K562 (cell line): Measurements from ENCODE around the gene FGR. TPM values are rescaled to one million over a fixed set of nuclear protein-coding genes. Genes with fewer than 3 reads are reported as not detected.

ENCODE experiments used
- ATAC-seq: fragments of 200-7000 bp; cut with Tn5 transposase; 3 replicates; pipeline ENCODE4 v1.9.1; 2020; ENCODE audit warnings: moderate library complexity
- BruUV-seq: library from RNA; stranded (reverse); fragments of 400-500 nt; replicated peaks from 2 replicates; lab custom pipeline; 2021; lab: Mats Ljungman, UMichigan
- CTCF ChIA-PET: fragments of 300-600 bp; formaldehyde crosslinking; extraction: SDS; loops from one replicate; lab custom pipeline; 2021; ENCODE audit warnings: low intra/inter-chr PET ratio; lab: Yijun Ruan, JAX
- POLR2A ChIA-PET: fragments of 300-600, 350-650 bp; sonication (Branson Sonifier 250); formaldehyde crosslinking; extraction: SDS; loops from one replicate; lab custom pipeline; 2021; ENCODE audit warnings: antibody characterized with exemption, inconsistent platforms; lab: Yijun Ruan, JAX
- DNase-seq, 4 experiments: peaks; one replicate each; pipeline versions ENCODE4 v3.0.0 to v3.0.0-alpha.2; 2011 to 2018; ENCODE audit warnings: low spot score in 3 of 4, mixed read lengths in 3 of 4; ENCODE audit errors: extremely low read depth in 1 of 4
- FAIRE-seq: peaks from 2 replicates; lab custom pipeline; 2011; peaks lifted over from hg19 to GRCh38; lab: Jason Lieb, UNC
- H2AFZ ChIP-seq: 2 replicates; pipeline ENCODE4 v1.6.0; 2011; ENCODE audit warnings: low read depth, low read length, control low read depth, inconsistent platforms
- H3K27ac ChIP-seq: fragments of 200-600 bp; 3 replicates; pipeline ENCODE4 v1.8.0; 2011; ENCODE audit warnings: low read depth, mild to moderate bottlenecking, control low read depth, inconsistent platforms, low read length, moderate library complexity, mixed read lengths; ENCODE audit errors: extremely low read depth
- H3K27me3 ChIP-seq, 2 experiments: fragments of 300-600 bp in 1 of 2; 2 replicates in 1 of 2; 3 replicates in 1 of 2; pipeline versions ENCODE4 v1.6.0 to v1.8.0; 2011; ENCODE audit warnings: inconsistent platforms in 2 of 2, low read length in 2 of 2, mild to moderate bottlenecking in 1 of 2, mixed read lengths in 1 of 2, moderate library complexity in 1 of 2; ENCODE audit not compliant: control insufficient read depth in 2 of 2, insufficient read depth in 2 of 2
- H3K36me3 ChIP-seq: fragments of 300-600 bp; 3 replicates; pipeline ENCODE4 v1.8.0; 2011; ENCODE audit warnings: mild to moderate bottlenecking, low read length, inconsistent platforms; ENCODE audit not compliant: control insufficient read depth, insufficient read depth
- H3K4me1 ChIP-seq, 2 experiments: fragments of 200-600 bp in 1 of 2; replicated peaks in 1 of 2; 2 replicates in 1 of 2; 3 replicates in 1 of 2; pipeline versions ENCODE4 v1.5.1 to v1.8.0; 2011; ENCODE audit warnings: inconsistent platforms in 2 of 2, low read length in 2 of 2, mild to moderate bottlenecking in 1 of 2, mixed read lengths in 1 of 2, moderate library complexity in 1 of 2; ENCODE audit not compliant: control insufficient read depth in 2 of 2, insufficient read depth in 2 of 2
- H3K4me2 ChIP-seq: 2 replicates; pipeline ENCODE4 v1.6.1; 2011; ENCODE audit warnings: low read length, control low read depth, inconsistent platforms, mixed read lengths; ENCODE audit not compliant: insufficient read depth
- H3K4me3 ChIP-seq: fragments of 200-600 bp; sonication (generic), shearing (Covaris generic); 2 replicates; pipeline ENCODE4 v1.5.1; 2016; ENCODE audit warnings: control low read depth, inconsistent platforms
- H3K79me2 ChIP-seq: fragments of 200-600 bp; 3 replicates; pipeline ENCODE4 v1.8.0; 2011; ENCODE audit warnings: low read length, inconsistent platforms; ENCODE audit not compliant: control insufficient read depth, insufficient read depth
- H3K9ac ChIP-seq, 2 experiments: 2 replicates each; pipeline versions ENCODE4 v1.6.0 to v1.6.1; 2011; ENCODE audit warnings: low read depth in 2 of 2, low read length in 2 of 2, control low read depth in 1 of 2, inconsistent platforms in 1 of 2, mild to moderate bottlenecking in 1 of 2, mixed read lengths in 1 of 2; ENCODE audit not compliant: insufficient read depth in 1 of 2
- H3K9me1 ChIP-seq: one replicate; pipeline ENCODE4 v1.6.0; 2011; ENCODE audit warnings: inconsistent platforms, mild to moderate bottlenecking, low read length, moderate library complexity; ENCODE audit not compliant: control insufficient read depth, insufficient read depth
- H3K9me3 ChIP-seq: replicated peaks from 2 replicates; pipeline ENCODE4 v1.5.1; 2011; ENCODE audit warnings: low read depth, low read length, inconsistent platforms; ENCODE audit not compliant: control insufficient read depth, insufficient read depth
- H4K20me1 ChIP-seq: replicated peaks from 2 replicates; pipeline ENCODE4 v1.6.1; 2011; ENCODE audit warnings: low read length, inconsistent platforms, mixed read lengths; ENCODE audit not compliant: control insufficient read depth, insufficient read depth
- BACH1 ChIP-seq: fragments of 200-800 bp; sonication (Bioruptor generic); IDR thresholded peaks from 2 replicates; pipeline ENCODE4 v1.6.1; 2016; ENCODE audit warnings: missing genetic modification characterization, missing compliant biosample characterization
- BHLHE40 ChIP-seq: IDR thresholded peaks from 2 replicates; pipeline ENCODE4 v1.6.1; 2011; ENCODE audit warnings: low read length, improper control_type of control experiment
- E4F1 ChIP-seq: fragments of 250-450 bp; sonication (Bioruptor Pico); IDR thresholded peaks from 2 replicates; pipeline ENCODE4 v1.5.0; 2021; ENCODE audit warnings: mild to moderate bottlenecking, borderline replicate concordance
- EGR1 ChIP-seq: fragments of 450-650 bp; conservative IDR thresholded peaks from 2 replicates; pipeline ENCODE4 v1.6.1; 2017; ENCODE audit warnings: mild to moderate bottlenecking
- ETV1 ChIP-seq: fragments of 450-650 bp; conservative IDR thresholded peaks from 2 replicates; pipeline ENCODE4 v1.6.1; 2016; ENCODE audit warnings: missing genetic modification characterization, control low read depth, low read depth, missing compliant biosample characterization
- FOXK2 ChIP-seq, 2 experiments: fragments of 450-650 bp; IDR thresholded peaks in 1 of 2; conservative IDR thresholded peaks in 1 of 2; 2 replicates each; pipeline ENCODE4 v1.6.1; 2016; ENCODE audit warnings: low read depth in 2 of 2, mild to moderate bottlenecking in 1 of 2
- GATAD2B ChIP-seq: fragments of 450-650 bp; IDR thresholded peaks from 2 replicates; pipeline ENCODE4 v1.6.1; 2017; ENCODE audit warnings: mild to moderate bottlenecking, borderline replicate concordance
- HDAC2 ChIP-seq: fragments of 450-650 bp; IDR thresholded peaks from 2 replicates; pipeline ENCODE4 v1.6.1; 2016; ENCODE audit warnings: mild to moderate bottlenecking
- HDAC3 ChIP-seq: fragments of 450-650 bp; IDR thresholded peaks from 2 replicates; pipeline ENCODE4 v1.6.1; 2018; ENCODE audit warnings: borderline replicate concordance, mild to moderate bottlenecking, moderate library complexity; ENCODE audit not compliant: partially characterized antibody
- KAT2B ChIP-seq: IDR thresholded peaks from one replicate; pipeline ENCODE4 v1.6.1; 2012; ENCODE audit warnings: low read depth, mild to moderate bottlenecking, control low read depth, inconsistent platforms, low read length, moderate library complexity
- MEF2D ChIP-seq: conservative IDR thresholded peaks from 2 replicates; pipeline ENCODE4 v1.6.1; 2016; ENCODE audit warnings: low read depth, missing genetic modification characterization, missing compliant biosample characterization
- MEIS2 ChIP-seq: fragments of 450-650 bp; IDR thresholded peaks from 2 replicates; pipeline ENCODE4 v1.6.1; 2014; ENCODE audit warnings: mild to moderate bottlenecking; ENCODE audit not compliant: partially characterized antibody
- NFXL1 ChIP-seq: fragments of 450-650 bp; formaldehyde crosslinking; IDR thresholded peaks from 2 replicates; pipeline ENCODE4 v1.4.0; 2021; ENCODE audit warnings: mild to moderate bottlenecking
- TEAD1 ChIP-seq, 2 experiments: fragments of 450-650 bp in 1 of 2; sonication (generic) in 1 of 2; formaldehyde crosslinking; IDR thresholded peaks; 2 replicates each; pipeline versions ENCODE4 v1.4.0 to v1.8.0; 2020 to 2022; ENCODE audit warnings: mild to moderate bottlenecking in 2 of 2, missing genetic modification reagents in 1 of 2
- ZNF384 ChIP-seq: IDR thresholded peaks from 2 replicates; pipeline ENCODE4 v1.6.1; 2012; ENCODE audit warnings: low read depth, low read length, improper control_type of control experiment
- ZNF584 ChIP-seq: fragments of 200-800 bp; sonication (Bioruptor generic); IDR thresholded peaks from 2 replicates; pipeline ENCODE4 v1.6.1; 2016; ENCODE audit warnings: low read depth, mild to moderate bottlenecking, missing genetic modification characterization, missing compliant biosample characterization
- WGBS: fragments of 100-300 bp; shearing (Covaris generic); methylation state at CpG from one replicate; pipeline ENCODE4 v1.1.6; 2016; ENCODE audit warnings: low coverage, mixed read lengths; ENCODE audit not compliant: insufficient coverage; ENCODE audit errors: missing lambda C conversion rate; 5-methylcytosine and 5-hydroxymethylcytosine counted together
- in situ Hi-C: fragments of 300-500 bp; cut with MboI; formaldehyde crosslinking; loops from 4 replicates; pipeline ENCODE4 v1.15.0; 2018; ENCODE audit warnings: inconsistent platforms, mixed read lengths
- intact Hi-C: fragments of 100-400 bp; cut with micrococcal nuclease; formaldehyde crosslinking; loops from 2 replicates; pipeline ENCODE4 v1.14.2; 2022
- polyA plus RNA-seq, 8 experiments: library from polyadenylated mRNA; depleted of rRNA in 4 of 8; stranded (reverse) in 5 of 8; unstranded in 3 of 8; fragments of >200 nt; fragmentation: Nextera tagmentation in 2 of 8; fragmentation: Illumina TruSeq in 1 of 8; extraction: Ambion mirVana in 2 of 8; extraction: Trizol in 1 of 8; gene quantifications; 2 replicates each; pipeline versions ENCODE4 v1.2.1 to v1.2.3, GENCODE V29; 2011 to 2014; ENCODE audit warnings: inconsistent platforms in 1 of 8, missing spikeins in 1 of 8
- total RNA-seq, 7 experiments: library from RNA; depleted of rRNA in 6 of 7; stranded (reverse); fragments of >200 nt in 6 of 7; fragmentation: Illumina TruSeq in 2 of 7; extraction: Trizol in 2 of 7; gene quantifications; 2 replicates each; pipeline versions ENCODE4 v1.2.1 to v1.2.3, GENCODE V29; 2011 to 2021; ENCODE audit warnings: low replicate concordance in 1 of 7
- TF ChIP-seq, protein P1 (sequence below): fragments of 450-650 bp; IDR thresholded peaks from 2 replicates; pipeline ENCODE4 v1.7.0; 2016; ENCODE audit warnings: borderline replicate concordance
- TF ChIP-seq, protein P2 (sequence below): sonication (generic); formaldehyde crosslinking; IDR thresholded peaks from 2 replicates; pipeline ENCODE4 v1.8.0; 2022; ENCODE audit warnings: missing genetic modification reagents, mild to moderate bottlenecking, borderline replicate concordance

FGR gene
- total and polyA plus RNA-seq, 9 of the 15 experiments (the other 6 are each of a cell fraction or from before 2014, with no cell fraction given) = 0.04 to 0.11 TPM; not detected in 7

- ChIA-PET POLR2A (interaction anchor here (0.8 kb wide), 1 partner anchor 9 kb away, joined by 3 read pairs; no protein-coding TSS in a partner anchor), CTCF (interaction anchor here (0.6 kb wide), 1 partner anchor 588 kb away, joined by 3 read pairs; no protein-coding TSS in a partner anchor)
- Histone ChIP-seq H3K27me3 (peaks cover 6 to 20% of the 10 kb centered on the region in 2 experiments; a peak in 3 of 5 replicates), H3K9me1 (no peaks in the 10 kb centered on the region), H3K79me2 (no peaks in the 10 kb centered on the region), H3K27ac (no peak overlapping the region), H3K9ac (no peak overlapping the region), H3K4me2 (no peak overlapping the region), H3K36me3 (no peaks in the 10 kb centered on the region), H3K4me3 (no peak overlapping the region), H3K4me1 (peaks cover 13 to 17% of the 10 kb centered on the region in 2 experiments; a peak in 4 of 5 replicates), H2AFZ (peak overlapping the region; percentile 71), H4K20me1 (no peaks in the 10 kb centered on the region), H3K9me3 (no peaks in the 10 kb centered on the region)
- ATAC-seq (peak; percentile 61), FAIRE-seq (peak; percentile 69), DNase-seq (no peak)
- BruUV-seq = no TSS peak
- in situ Hi-C loops (no loop called here), intact Hi-C loops (no loop called here)
- 14% methylated on average over 5 of the region's 5 CpGs for WGBS
- TF ChIP-seq ZNF584 (CRISPR knock-in tag) (0 out of 2 replicates have a peak, but pooled peaks have one; percentile 36), MEF2D (tag) (no peak), BHLHE40 (0 out of 2 replicates have a peak, but pooled peaks have one; percentile 10), MEIS2 (no peak), E4F1 (CRISPR knock-in tag) (no peak), NFXL1 (no peak), TEAD1 (CRISPR knock-in tag; IDR thresholded peaks at IDR 0.05) (no peak), ETV1 (tag) (peak; percentile 53; the same call in 1 of the 2 replicates), HDAC3 (no peak), KAT2B (no peak), BACH1 (tag) (no peak), FOXK2 (conservative IDR thresholded peaks at IDR 0.05 in 1 of 2, IDR thresholded peaks at IDR 0.05 in 1 of 2; ENCODE audit: low read depth in 2 of 2) (no peak), GATAD2B (no peak), ZNF384 (no peak), EGR1 (peak; percentile 67), HDAC2 (0 out of 2 replicates have a peak, but pooled peaks have one; percentile 35)
- TF ChIP-seq, protein P1, sequence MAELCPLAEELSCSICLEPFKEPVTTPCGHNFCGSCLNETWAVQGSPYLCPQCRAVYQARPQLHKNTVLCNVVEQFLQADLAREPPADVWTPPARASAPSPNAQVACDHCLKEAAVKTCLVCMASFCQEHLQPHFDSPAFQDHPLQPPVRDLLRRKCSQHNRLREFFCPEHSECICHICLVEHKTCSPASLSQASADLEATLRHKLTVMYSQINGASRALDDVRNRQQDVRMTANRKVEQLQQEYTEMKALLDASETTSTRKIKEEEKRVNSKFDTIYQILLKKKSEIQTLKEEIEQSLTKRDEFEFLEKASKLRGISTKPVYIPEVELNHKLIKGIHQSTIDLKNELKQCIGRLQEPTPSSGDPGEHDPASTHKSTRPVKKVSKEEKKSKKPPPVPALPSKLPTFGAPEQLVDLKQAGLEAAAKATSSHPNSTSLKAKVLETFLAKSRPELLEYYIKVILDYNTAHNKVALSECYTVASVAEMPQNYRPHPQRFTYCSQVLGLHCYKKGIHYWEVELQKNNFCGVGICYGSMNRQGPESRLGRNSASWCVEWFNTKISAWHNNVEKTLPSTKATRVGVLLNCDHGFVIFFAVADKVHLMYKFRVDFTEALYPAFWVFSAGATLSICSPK = no peak
- TF ChIP-seq, protein P2, sequence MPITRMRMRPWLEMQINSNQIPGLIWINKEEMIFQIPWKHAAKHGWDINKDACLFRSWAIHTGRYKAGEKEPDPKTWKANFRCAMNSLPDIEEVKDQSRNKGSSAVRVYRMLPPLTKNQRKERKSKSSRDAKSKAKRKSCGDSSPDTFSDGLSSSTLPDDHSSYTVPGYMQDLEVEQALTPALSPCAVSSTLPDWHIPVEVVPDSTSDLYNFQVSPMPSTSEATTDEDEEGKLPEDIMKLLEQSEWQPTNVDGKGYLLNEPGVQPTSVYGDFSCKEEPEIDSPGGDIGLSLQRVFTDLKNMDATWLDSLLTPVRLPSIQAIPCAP (CRISPR knock-in tag) = no peak
Observed at GRCh38 chr1:27630859-27631491, 4.0 kb downstream of the FGR start.
